ENCODE data around the gene AKAP12.

- TF ChIP-seq CTCF (IDR thresholded peaks at IDR 0.05): no peak
- no peak for TF ChIP-seq EZH2 (IDR thresholded peaks at IDR 0.05)
- no peak for TF ChIP-seq EZH2phosphoT487 (IDR thresholded peaks at IDR 0.05)
These were observed 39.8 kb upstream of the AKAP12 start for GRCh38 chr6:151199991-151200390.
